Endothelial cell of umbilical vein (primary cell): ENCODE measurements around the gene FEZF1. TPM values are rescaled to one million over a fixed set of nuclear protein-coding genes. Genes with fewer than 3 reads are reported as not detected.

Experiments
- BruUV-seq: library from RNA; stranded (reverse); fragments of 400-500 nt; replicated peaks from 2 replicates; lab custom pipeline; 2021; lab: Mats Ljungman, UMichigan
- CTCF ChIA-PET: fragments of 300-600, 350-600 bp; sonication (Branson Sonifier 250); formaldehyde crosslinking; loops from one replicate; lab custom pipeline; 2021; ENCODE audit warnings: antibody characterized with exemption, inconsistent platforms; lab: Charles Lee
- POLR2A ChIA-PET: fragments of 300-600, 350-600 bp; sonication (Branson Sonifier 250); formaldehyde crosslinking; loops from one replicate; lab custom pipeline; 2021; ENCODE audit warnings: antibody characterized with exemption, inconsistent platforms; lab: Charles Lee
- DNase-seq: peaks from one replicate; pipeline ENCODE4 v3.0.0-alpha.2; 2011; ENCODE audit warnings: low read depth, low spot score
- FAIRE-seq: peaks from 2 replicates; lab custom pipeline; 2011; peaks lifted over from hg19 to GRCh38; lab: Jason Lieb, UNC
- H2AFZ ChIP-seq: 2 replicates; pipeline ENCODE4 v1.6.0; 2012; ENCODE audit warnings: low read depth, low read length, control low read depth, inconsistent platforms
- H3K27ac ChIP-seq: 2 replicates; pipeline ENCODE4 v1.5.1; 2011; ENCODE audit warnings: low read depth, mild to moderate bottlenecking, control low read depth, low read length, moderate library complexity; ENCODE audit not compliant: insufficient read depth
- H3K27me3 ChIP-seq, 2 experiments: 2 replicates each; pipeline versions ENCODE4 v1.6.0 to v1.6.1; 2011; ENCODE audit warnings: low read length in 2 of 2, mixed read lengths in 1 of 2; ENCODE audit not compliant: control insufficient read depth in 2 of 2, insufficient read depth in 2 of 2
- H3K36me3 ChIP-seq, 2 experiments: 2 replicates in 1 of 2; 3 replicates in 1 of 2; pipeline ENCODE4 v1.5.1; 2011; ENCODE audit warnings: low read length in 2 of 2, mild to moderate bottlenecking in 1 of 2, moderate library complexity in 1 of 2; ENCODE audit not compliant: control insufficient read depth in 2 of 2, insufficient read depth in 2 of 2; ENCODE audit errors: extremely low read depth in 1 of 2
- H3K4me1 ChIP-seq: 3 replicates; pipeline ENCODE4 v1.5.1; 2011; ENCODE audit warnings: mild to moderate bottlenecking, low read length; ENCODE audit not compliant: control insufficient read depth, insufficient read depth; ENCODE audit errors: extremely low read depth
- H3K4me2 ChIP-seq: 2 replicates; pipeline ENCODE4 v1.6.1; 2011; ENCODE audit warnings: low read length, control low read depth, mixed read lengths; ENCODE audit not compliant: insufficient read depth
- H3K4me3 ChIP-seq, 3 experiments: fragments of 200-600 bp in 1 of 3; sonication (generic), shearing (Covaris generic) in 1 of 3; replicated peaks in 1 of 3; 2 replicates each; pipeline ENCODE4 v1.5.1; 2011 to 2016; ENCODE audit warnings: control low read depth in 3 of 3, low read length in 3 of 3, mild to moderate bottlenecking in 2 of 3, inconsistent platforms in 1 of 3, low read depth in 1 of 3, moderate library complexity in 1 of 3; ENCODE audit not compliant: insufficient read depth in 1 of 3
- H3K79me2 ChIP-seq: 2 replicates; pipeline ENCODE4 v1.6.0; 2012; ENCODE audit warnings: low read length, inconsistent platforms; ENCODE audit not compliant: control insufficient read depth, insufficient read depth
- H3K9ac ChIP-seq: replicated peaks from 2 replicates; pipeline ENCODE3; 2011; ENCODE audit warnings: low read length, control low read depth; ENCODE audit not compliant: insufficient read depth; ENCODE audit errors: extremely low read depth
- H3K9me1 ChIP-seq: replicated peaks from 3 replicates; pipeline ENCODE4 v1.6.0; 2011; ENCODE audit warnings: mild to moderate bottlenecking, low read length; ENCODE audit not compliant: control insufficient read depth, insufficient read depth; ENCODE audit errors: extremely low read depth
- H3K9me3 ChIP-seq: replicated peaks from 2 replicates; pipeline ENCODE4 v1.5.1; 2012; ENCODE audit warnings: low read length, inconsistent platforms; ENCODE audit not compliant: control insufficient read depth, insufficient read depth
- H4K20me1 ChIP-seq: replicated peaks from 2 replicates; pipeline ENCODE3; 2011; ENCODE audit warnings: mild to moderate bottlenecking, low read length; ENCODE audit not compliant: control insufficient read depth, insufficient read depth; ENCODE audit errors: extremely low read depth
- EZH2 ChIP-seq: IDR thresholded peaks from 2 replicates; pipeline ENCODE4 v1.6.1; 2012; ENCODE audit warnings: borderline replicate concordance, low read depth, mild to moderate bottlenecking, moderate library complexity, low read length, inconsistent platforms; ENCODE audit not compliant: severe bottlenecking
- FOS ChIP-seq: IDR thresholded peaks from 2 replicates; pipeline ENCODE4 v1.6.1; 2011; ENCODE audit warnings: mild to moderate bottlenecking, low read length, moderate library complexity, borderline replicate concordance; ENCODE audit not compliant: insufficient read depth
- GATA2 ChIP-seq: IDR thresholded peaks from 2 replicates; pipeline ENCODE4 v1.7.0; 2011; ENCODE audit warnings: low read depth, mild to moderate bottlenecking, moderate library complexity, mixed read lengths, low read length; ENCODE audit not compliant: insufficient read length, insufficient read depth
- JUN ChIP-seq: IDR thresholded peaks from 2 replicates; pipeline ENCODE4 v1.6.1; 2011; ENCODE audit warnings: borderline replicate concordance, low read depth; ENCODE audit not compliant: insufficient read length, insufficient read depth
- MYC ChIP-seq: IDR thresholded peaks from one replicate; pipeline ENCODE4 v1.6.1; 2011; ENCODE audit warnings: mild to moderate bottlenecking, low read depth, low read length
- POLR2A ChIP-seq: IDR thresholded peaks from 2 replicates; pipeline ENCODE4 v1.6.1; 2012; ENCODE audit warnings: low read depth, mild to moderate bottlenecking, control low read depth, low read length
- POLR2AphosphoS5 ChIP-seq: IDR thresholded peaks from 2 replicates; pipeline ENCODE4 v1.6.1; 2012; ENCODE audit warnings: low read depth, mild to moderate bottlenecking, control low read depth, low read length, moderate library complexity; ENCODE audit not compliant: insufficient read depth
- dilution Hi-C: fragments of 300-500 bp; cut with MboI; formaldehyde crosslinking; loops from one replicate; pipeline ENCODE4 v1.15.0; 2019; ENCODE audit warnings: low sequenced_read_pairs; ENCODE audit not compliant: extremely low pct_ligation_motif_present
- intact Hi-C: fragments of 100-400 bp; cut with micrococcal nuclease; formaldehyde crosslinking; loops from one replicate; pipeline ENCODE4 v1.10.0; 2022
- polyA plus RNA-seq, 4 experiments: library from polyadenylated mRNA; depleted of rRNA in 3 of 4; stranded (reverse) in 3 of 4; unstranded in 1 of 4; fragments of >200 nt; gene quantifications; 2 replicates each; pipeline versions ENCODE4 v1.2.1 to v1.2.3, GENCODE V29; 2011 to 2012; ENCODE audit warnings: missing spikeins in 1 of 4
- total RNA-seq: library from RNA; stranded (reverse); gene quantifications from 2 replicates; pipeline ENCODE4 v1.2.3, GENCODE V29; 2021
- TF ChIP-seq, protein P1 (sequence below): IDR thresholded peaks from 2 replicates; pipeline ENCODE4 v1.6.1; 2011; ENCODE audit not compliant: insufficient read depth, insufficient read length
- TF ChIP-seq, protein P2 (sequence below), 2 donors: IDR thresholded peaks; 1 replicate in 1 of 2; 2 replicates in 1 of 2; pipeline ENCODE4 v1.5.1; 2011; ENCODE audit warnings: low read length in 2 of 2, mild to moderate bottlenecking in 2 of 2, moderate library complexity in 2 of 2, control low read depth in 1 of 2, inconsistent platforms in 1 of 2, low read depth in 1 of 2; ENCODE audit not compliant: insufficient read depth in 1 of 2; ENCODE audit errors: extremely low read depth in 1 of 2

FEZF1 gene
- total and polyA plus RNA-seq, 2 donors (not counting 3 experiments of a cell fraction or from before 2014, with no cell fraction given) = not detected

DNA sequence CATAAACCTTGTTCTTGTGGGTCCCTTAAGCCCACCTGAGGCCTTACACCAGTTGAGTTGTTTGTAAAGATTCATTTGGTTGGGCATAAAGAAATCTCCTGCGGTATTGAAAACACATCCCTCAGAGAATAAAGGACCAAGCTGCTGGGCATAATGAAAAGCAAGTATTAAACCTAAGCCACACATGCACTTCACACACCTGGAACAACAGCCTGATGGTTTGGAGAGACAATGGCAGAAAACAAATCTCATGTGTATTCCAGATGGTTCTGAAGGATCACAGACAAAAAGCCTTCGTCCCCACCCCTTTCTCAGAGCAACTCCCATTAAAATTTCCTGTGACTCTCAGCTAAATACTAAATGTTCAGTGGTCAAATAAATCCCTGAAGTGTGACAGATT is 44.2 kb downstream of the FEZF1 start:
- H3K9me1 ChIP-seq = no peaks in the 10 kb centered on the region
- no peak overlapping the region for H3K4me3 ChIP-seq
- no peaks in the 10 kb centered on the region for H3K79me2 ChIP-seq
- POLR2A ChIA-PET = no interaction called here
- dilution Hi-C loops = no loop called here
- CTCF ChIA-PET = interaction anchor here (1.6 kb wide), 1 partner anchor 9 kb away, joined by 4 read pairs; no protein-coding TSS in a partner anchor
- intact Hi-C loops = no loop called here
- no peak overlapping the region for H2AFZ ChIP-seq
- no peak overlapping the region for H3K27ac ChIP-seq
- no peaks in the 10 kb centered on the region for H3K9me3 ChIP-seq
- no peaks in the 10 kb centered on the region for H3K4me1 ChIP-seq
- no TSS peak for BruUV-seq
- no peaks in the 10 kb centered on the region for H3K36me3 ChIP-seq
- H3K4me2 ChIP-seq = no peak overlapping the region
- no peaks in the 10 kb centered on the region for H4K20me1 ChIP-seq
- FAIRE-seq (no peak), DNase-seq (no peak)
- TF ChIP-seq, protein P1, sequence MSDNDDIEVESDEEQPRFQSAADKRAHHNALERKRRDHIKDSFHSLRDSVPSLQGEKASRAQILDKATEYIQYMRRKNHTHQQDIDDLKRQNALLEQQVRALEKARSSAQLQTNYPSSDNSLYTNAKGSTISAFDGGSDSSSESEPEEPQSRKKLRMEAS = no peak
- H3K27me3 ChIP-seq = peaks cover 5 to 19% of the 10 kb centered on the region in 2 experiments
- H3K9ac ChIP-seq = no peak overlapping the region

GRCh38 chr7:122258971-122259370 is 45.6 kb downstream of the FEZF1 start:
- H4K20me1 ChIP-seq = no peaks in the 10 kb centered on the region
- CTCF ChIA-PET = no interaction called here
- no peaks in the 10 kb centered on the region for H3K9me3 ChIP-seq
- H3K9me1 ChIP-seq = no peaks in the 10 kb centered on the region
- H3K79me2 ChIP-seq = no peaks in the 10 kb centered on the region
- TF ChIP-seq JUN (no peak), EZH2 (no peak), POLR2A (no peak), MYC (no peak), GATA2 (no peak), POLR2AphosphoS5 (no peak), FOS (no peak)
- TF ChIP-seq, protein P2, sequence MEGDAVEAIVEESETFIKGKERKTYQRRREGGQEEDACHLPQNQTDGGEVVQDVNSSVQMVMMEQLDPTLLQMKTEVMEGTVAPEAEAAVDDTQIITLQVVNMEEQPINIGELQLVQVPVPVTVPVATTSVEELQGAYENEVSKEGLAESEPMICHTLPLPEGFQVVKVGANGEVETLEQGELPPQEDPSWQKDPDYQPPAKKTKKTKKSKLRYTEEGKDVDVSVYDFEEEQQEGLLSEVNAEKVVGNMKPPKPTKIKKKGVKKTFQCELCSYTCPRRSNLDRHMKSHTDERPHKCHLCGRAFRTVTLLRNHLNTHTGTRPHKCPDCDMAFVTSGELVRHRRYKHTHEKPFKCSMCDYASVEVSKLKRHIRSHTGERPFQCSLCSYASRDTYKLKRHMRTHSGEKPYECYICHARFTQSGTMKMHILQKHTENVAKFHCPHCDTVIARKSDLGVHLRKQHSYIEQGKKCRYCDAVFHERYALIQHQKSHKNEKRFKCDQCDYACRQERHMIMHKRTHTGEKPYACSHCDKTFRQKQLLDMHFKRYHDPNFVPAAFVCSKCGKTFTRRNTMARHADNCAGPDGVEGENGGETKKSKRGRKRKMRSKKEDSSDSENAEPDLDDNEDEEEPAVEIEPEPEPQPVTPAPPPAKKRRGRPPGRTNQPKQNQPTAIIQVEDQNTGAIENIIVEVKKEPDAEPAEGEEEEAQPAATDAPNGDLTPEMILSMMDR (IDR thresholded peaks at IDR 0.05; ENCODE audit: extremely low read depth in 1 of 2, insufficient read depth in 1 of 2, low read depth in 1 of 2, low read length in 2 of 2) = no peak
- TF ChIP-seq, protein P1 = no peak
- no peak overlapping the region for H3K27ac ChIP-seq
- no peak overlapping the region for H3K4me3 ChIP-seq
- no peak for DNase-seq
- POLR2A ChIA-PET = no interaction called here
- no peak overlapping the region for H2AFZ ChIP-seq
- no TSS peak for BruUV-seq
- no peaks in the 10 kb centered on the region for H3K4me1 ChIP-seq
- FAIRE-seq = no peak
- no peaks in the 10 kb centered on the region for H3K36me3 ChIP-seq
- intact Hi-C loops (no loop called here), dilution Hi-C loops (no loop called here)
- no peak overlapping the region for H3K4me2 ChIP-seq
- H3K27me3 ChIP-seq = peaks cover 7 to 24% of the 10 kb centered on the region in 2 experiments
- H3K9ac ChIP-seq = no peak overlapping the region
